ENCODE data around the gene TRIL. TPM values are rescaled to one million over a fixed set of nuclear protein-coding genes. Genes with fewer than 3 reads are reported as not detected.

Gene TRIL
- total and polyA plus RNA-seq, 9 of the 15 experiments (the other 6 are each of a cell fraction or from before 2014, with no cell fraction given), result not detected

DNA sequence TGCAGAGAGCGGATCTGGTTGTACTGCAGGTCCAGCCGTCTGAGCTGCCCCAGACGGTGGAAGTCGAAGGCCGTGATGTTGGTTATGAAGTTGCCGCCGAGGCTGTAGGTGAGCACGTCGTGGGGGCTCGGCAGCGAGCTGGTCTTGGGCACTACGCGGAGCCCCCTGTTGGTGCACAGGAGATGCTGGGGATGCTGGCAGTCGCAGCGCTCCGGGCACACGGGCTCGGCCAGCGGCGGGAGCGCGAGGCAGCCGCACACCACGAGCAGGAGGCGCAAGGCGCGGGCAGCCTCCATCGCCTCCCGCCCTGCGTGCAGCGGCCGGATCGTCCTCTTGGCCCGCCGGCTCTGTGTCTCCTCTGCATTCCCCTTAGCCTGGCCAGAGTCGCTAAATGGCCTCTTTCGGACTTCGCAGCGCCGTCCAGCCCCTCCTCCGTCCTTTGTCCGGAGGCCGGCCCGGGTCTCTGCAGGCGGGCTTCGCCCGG lies 337 bp downstream of the TRIL start (continued):
- TF ChIP-seq, protein P1, sequence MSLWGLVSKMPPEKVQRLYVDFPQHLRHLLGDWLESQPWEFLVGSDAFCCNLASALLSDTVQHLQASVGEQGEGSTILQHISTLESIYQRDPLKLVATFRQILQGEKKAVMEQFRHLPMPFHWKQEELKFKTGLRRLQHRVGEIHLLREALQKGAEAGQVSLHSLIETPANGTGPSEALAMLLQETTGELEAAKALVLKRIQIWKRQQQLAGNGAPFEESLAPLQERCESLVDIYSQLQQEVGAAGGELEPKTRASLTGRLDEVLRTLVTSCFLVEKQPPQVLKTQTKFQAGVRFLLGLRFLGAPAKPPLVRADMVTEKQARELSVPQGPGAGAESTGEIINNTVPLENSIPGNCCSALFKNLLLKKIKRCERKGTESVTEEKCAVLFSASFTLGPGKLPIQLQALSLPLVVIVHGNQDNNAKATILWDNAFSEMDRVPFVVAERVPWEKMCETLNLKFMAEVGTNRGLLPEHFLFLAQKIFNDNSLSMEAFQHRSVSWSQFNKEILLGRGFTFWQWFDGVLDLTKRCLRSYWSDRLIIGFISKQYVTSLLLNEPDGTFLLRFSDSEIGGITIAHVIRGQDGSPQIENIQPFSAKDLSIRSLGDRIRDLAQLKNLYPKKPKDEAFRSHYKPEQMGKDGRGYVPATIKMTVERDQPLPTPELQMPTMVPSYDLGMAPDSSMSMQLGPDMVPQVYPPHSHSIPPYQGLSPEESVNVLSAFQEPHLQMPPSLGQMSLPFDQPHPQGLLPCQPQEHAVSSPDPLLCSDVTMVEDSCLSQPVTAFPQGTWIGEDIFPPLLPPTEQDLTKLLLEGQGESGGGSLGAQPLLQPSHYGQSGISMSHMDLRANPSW (CRISPR knock-in tag; IDR thresholded peaks at IDR 0.05), result no peak
- TF ChIP-seq WHSC1 (IDR thresholded peaks at IDR 0.05; ENCODE audit: low read length), result no peak
- TF ChIP-seq, protein P2, sequence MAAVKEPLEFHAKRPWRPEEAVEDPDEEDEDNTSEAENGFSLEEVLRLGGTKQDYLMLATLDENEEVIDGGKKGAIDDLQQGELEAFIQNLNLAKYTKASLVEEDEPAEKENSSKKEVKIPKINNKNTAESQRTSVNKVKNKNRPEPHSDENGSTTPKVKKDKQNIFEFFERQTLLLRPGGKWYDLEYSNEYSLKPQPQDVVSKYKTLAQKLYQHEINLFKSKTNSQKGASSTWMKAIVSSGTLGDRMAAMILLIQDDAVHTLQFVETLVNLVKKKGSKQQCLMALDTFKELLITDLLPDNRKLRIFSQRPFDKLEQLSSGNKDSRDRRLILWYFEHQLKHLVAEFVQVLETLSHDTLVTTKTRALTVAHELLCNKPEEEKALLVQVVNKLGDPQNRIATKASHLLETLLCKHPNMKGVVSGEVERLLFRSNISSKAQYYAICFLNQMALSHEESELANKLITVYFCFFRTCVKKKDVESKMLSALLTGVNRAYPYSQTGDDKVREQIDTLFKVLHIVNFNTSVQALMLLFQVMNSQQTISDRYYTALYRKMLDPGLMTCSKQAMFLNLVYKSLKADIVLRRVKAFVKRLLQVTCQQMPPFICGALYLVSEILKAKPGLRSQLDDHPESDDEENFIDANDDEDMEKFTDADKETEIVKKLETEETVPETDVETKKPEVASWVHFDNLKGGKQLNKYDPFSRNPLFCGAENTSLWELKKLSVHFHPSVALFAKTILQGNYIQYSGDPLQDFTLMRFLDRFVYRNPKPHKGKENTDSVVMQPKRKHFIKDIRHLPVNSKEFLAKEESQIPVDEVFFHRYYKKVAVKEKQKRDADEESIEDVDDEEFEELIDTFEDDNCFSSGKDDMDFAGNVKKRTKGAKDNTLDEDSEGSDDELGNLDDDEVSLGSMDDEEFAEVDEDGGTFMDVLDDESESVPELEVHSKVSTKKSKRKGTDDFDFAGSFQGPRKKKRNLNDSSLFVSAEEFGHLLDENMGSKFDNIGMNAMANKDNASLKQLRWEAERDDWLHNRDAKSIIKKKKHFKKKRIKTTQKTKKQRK (IDR thresholded peaks at IDR 0.05; ENCODE audit: borderline replicate concordance, low read depth, low read length), result no peak
- no peak for TF ChIP-seq ZNF41 (CRISPR knock-in tag; conservative IDR thresholded peaks at IDR 0.05)
- TF ChIP-seq, protein P3, sequence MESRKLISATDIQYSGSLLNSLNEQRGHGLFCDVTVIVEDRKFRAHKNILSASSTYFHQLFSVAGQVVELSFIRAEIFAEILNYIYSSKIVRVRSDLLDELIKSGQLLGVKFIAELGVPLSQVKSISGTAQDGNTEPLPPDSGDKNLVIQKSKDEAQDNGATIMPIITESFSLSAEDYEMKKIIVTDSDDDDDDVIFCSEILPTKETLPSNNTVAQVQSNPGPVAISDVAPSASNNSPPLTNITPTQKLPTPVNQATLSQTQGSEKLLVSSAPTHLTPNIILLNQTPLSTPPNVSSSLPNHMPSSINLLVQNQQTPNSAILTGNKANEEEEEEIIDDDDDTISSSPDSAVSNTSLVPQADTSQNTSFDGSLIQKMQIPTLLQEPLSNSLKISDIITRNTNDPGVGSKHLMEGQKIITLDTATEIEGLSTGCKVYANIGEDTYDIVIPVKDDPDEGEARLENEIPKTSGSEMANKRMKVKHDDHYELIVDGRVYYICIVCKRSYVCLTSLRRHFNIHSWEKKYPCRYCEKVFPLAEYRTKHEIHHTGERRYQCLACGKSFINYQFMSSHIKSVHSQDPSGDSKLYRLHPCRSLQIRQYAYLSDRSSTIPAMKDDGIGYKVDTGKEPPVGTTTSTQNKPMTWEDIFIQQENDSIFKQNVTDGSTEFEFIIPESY (CRISPR knock-in tag; IDR thresholded peaks at IDR 0.05), result no peak
- TF ChIP-seq SAP30 (IDR thresholded peaks at IDR 0.05; ENCODE audit: borderline replicate concordance, insufficient read depth, low read depth, low read length, poor library complexity, severe bottlenecking), result no peak
- no peak for TF ChIP-seq MTA1 (IDR thresholded peaks at IDR 0.05; ENCODE audit: borderline replicate concordance)
- no peak for TF ChIP-seq MYNN (IDR thresholded peaks at IDR 0.05)
- no peak for TF ChIP-seq MYNN (CRISPR knock-in tag; IDR thresholded peaks at IDR 0.05)
- TF ChIP-seq, protein P4, sequence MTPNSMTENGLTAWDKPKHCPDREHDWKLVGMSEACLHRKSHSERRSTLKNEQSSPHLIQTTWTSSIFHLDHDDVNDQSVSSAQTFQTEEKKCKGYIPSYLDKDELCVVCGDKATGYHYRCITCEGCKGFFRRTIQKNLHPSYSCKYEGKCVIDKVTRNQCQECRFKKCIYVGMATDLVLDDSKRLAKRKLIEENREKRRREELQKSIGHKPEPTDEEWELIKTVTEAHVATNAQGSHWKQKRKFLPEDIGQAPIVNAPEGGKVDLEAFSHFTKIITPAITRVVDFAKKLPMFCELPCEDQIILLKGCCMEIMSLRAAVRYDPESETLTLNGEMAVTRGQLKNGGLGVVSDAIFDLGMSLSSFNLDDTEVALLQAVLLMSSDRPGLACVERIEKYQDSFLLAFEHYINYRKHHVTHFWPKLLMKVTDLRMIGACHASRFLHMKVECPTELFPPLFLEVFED (CRISPR knock-in tag; conservative IDR thresholded peaks at IDR 0.05), result no peak

Data from K562 (cell line).